G401 (cell line): ENCODE results near the gene CTAG1B. TPM values are rescaled to one million over a fixed set of nuclear protein-coding genes. Genes with fewer than 3 reads are reported as not detected.
"Not testable (repeated sequence)": the region's sequence is repeated elsewhere in the genome, so short reads cannot be mapped to it uniquely, and the experiment has no call there.

Experiments
- DNase-seq: peaks from one replicate; pipeline ENCODE4 v3.0.0-alpha.2; 2015; ENCODE audit warnings: low spot score
- in situ Hi-C: cut with HindIII; loops from 2 replicates; pipeline ENCODE4 v1.10.0; 2016; ENCODE audit warnings: low sequenced_read_pairs, mixed read lengths
- total RNA-seq: library from RNA; depleted of rRNA; stranded (reverse); fragments of >200 nt; shearing (Covaris generic); gene quantifications from 2 replicates; pipeline ENCODE4 v1.2.3, GENCODE V29; 2014

Gene CTAG1B
- total RNA-seq, 1 experiment from 2014 or later, result not detected

GRCh38 chrX:154633661-154634060 is 14.6 kb upstream of the CTAG1B start:
- in situ Hi-C loops, DNase-seq: not testable (repeated sequence)

- DNase-seq, in situ Hi-C loops: not testable (repeated sequence)
Observed at GRCh38 chrX:154630949-154631348, 11.9 kb upstream of the CTAG1B start.

- in situ Hi-C loops, DNase-seq: not testable (repeated sequence)
Observed at GRCh38 chrX:154628960-154629359, 9.9 kb upstream of the CTAG1B start.

DNA sequence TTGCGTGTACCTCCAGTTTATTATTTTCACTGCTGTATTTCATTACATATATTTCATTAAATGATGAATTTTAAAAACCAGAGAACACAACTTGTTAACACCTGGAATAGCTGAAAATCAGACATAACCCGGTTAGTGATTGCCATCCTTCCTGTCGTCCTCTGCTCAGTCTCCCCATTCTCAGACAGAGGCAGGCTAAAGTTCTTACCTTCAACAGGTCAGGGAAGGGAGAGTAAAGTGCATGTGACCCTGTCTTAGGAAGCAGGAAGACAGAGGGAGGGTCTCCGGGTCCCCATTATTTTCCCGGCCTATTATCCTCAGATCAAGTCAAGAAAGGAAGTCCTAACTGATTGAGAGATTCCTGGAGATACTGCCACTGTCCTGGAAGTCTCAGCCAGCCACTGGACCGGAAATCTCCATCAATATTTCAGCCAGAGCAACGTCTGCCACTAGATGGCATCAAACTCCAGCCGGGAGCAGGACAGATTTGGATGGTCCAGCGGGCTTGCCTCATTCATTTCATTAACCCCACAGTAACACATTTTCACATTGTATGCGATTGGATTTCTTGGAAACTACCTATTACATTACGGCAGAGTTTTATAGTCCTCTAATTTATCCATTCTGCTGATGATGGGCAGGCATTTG is 1.8 kb upstream of the CTAG1B start:
- DNase-seq, in situ Hi-C loops: not testable (repeated sequence)

- in situ Hi-C loops, DNase-seq: not testable (repeated sequence)
Observed at GRCh38 chrX:154613586-154613985, 5.5 kb downstream of the CTAG1B start.

DNA sequence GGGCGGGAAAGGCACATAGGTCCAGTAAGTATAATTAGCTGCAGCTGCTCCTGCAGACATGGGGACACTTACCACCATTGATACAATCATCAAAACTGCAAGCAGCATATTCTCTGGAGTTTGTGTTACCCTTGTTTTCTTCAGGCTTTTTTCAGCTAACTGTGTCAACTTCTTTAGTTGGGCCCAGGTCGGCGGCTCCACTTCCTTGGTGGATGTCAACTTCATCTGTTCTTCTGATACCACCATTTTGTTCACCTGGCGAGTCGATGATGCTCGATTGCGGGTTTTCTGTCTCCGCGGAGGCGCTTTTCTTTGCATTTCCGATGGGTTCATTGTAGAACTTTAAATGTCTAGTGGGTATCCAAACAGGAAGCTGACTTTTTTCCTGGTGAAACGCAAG is 7.9 kb downstream of the CTAG1B start:
- in situ Hi-C loops, DNase-seq: not testable (repeated sequence)

GRCh38 chrX:154608823-154609222 is 10.3 kb downstream of the CTAG1B start:
- in situ Hi-C loops, DNase-seq: not testable (repeated sequence)

DNA sequence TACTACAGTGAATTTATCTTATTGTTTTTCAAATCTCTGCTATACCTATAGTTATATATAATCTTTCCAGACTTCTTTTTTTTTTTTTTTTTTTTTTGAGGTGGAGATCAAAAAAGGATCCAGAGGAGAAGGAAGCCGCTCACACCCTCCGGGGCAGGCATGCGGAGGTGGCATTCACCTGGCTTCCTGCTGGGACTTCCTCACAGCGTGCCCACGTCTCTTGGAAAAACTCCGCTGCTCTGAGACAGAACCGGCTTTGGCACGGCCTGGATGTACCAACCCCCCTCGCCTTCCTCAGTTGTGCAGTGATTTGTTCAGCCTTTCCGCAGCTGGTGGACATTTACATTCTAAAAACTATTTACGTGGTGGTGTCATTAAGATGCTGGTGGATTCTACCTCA is 11.1 kb downstream of the CTAG1B start:
- DNase-seq, in situ Hi-C loops: not testable (repeated sequence)

GRCh38 chrX:154607370-154607769 is 11.7 kb downstream of the CTAG1B start:
- no peak for DNase-seq
- in situ Hi-C loops, result no loop called here

DNA sequence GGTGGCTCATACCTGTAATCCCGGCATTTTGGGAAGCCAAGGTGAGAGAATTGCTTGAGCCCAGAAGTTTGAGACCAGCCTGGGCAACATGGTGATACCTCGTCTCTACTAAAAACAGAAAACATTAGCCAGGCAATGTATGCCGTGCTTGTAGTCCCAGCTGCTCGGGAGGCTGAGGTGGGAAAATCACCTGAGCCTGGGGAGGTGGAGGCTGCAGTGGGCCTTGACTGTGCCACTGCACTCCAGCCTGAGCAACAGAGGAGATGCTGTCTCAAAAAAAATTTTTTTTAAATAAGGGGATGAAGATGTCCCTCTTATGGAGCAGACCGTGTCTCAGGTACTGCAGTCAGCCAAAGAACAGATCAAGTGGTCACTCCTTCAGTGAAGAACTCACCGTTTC is 13.5 kb downstream of the CTAG1B start:
- in situ Hi-C loops, result no loop called here
- DNase-seq, result no peak

- DNase-seq, result no peak
- in situ Hi-C loops, result no loop called here
Observed at GRCh38 chrX:154603438-154604430, 15.3 kb downstream of the CTAG1B start.

DNA sequence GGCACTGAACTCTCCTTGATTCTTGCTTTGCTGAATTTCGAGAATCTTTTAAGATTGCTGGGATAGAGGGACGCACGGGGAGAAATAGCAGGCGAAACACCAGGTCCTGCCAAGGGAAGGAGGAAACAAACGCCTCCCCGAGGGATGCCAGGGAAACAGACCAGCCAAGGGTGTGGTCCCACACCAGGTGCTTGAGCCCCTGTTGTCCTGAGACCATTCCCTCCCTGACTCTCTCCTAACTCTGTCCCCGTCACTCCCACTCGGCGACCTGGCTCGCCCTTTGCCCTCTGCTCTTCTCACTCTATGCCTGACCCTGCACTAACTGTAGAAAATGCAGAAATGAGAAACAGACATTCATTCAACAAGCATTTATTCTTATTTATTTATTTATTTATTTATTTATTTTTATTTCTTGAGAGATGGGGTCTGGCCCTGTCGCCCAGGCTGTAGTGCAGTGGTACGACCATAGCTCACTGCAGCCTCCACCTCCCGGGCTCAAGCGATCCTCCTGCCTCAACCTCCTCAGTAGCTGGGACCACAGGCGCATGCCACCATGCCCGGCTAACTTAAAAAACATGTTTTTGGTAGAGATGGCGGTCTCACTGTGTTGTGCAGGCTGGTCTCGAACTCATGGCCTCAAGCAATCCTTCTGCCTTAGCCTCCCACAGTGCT is 16.2 kb downstream of the CTAG1B start:
- in situ Hi-C loops, result no loop called here

GRCh38 chrX:154602226-154602625 is 16.9 kb downstream of the CTAG1B start:
- in situ Hi-C loops, result no loop called here

More for the DNA sequence above, 16.2 kb downstream of the CTAG1B start:
- no peak for DNase-seq

DNA sequence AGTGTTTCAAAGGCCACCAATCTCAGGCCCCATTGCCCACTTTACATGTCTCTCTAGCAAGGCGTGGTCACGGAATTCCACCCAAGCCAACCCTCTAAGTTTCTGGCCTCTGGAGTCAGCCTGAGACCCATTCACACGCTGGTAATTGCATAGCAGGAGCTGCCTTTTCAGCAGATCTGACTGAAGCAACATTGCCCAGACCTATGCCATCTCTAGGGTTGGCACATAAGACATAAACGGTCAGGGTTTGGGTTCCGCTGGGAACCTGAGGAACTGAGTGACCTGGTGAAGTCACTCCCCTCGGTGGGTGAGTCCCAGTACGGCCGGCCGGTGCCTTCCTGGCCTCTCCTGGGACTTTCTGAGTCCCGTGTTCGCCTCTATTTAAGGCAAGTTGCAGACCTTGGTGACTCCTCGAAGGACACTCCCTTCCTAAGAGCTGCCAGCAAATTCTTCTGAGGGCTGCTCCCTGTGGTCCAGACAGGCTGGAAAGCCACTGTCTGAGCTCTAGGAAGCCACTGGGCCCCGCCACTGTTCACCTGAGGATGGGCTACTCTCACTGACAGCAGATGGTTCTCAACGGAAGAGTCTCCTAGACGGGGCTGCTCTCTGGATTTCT is 18.2 kb downstream of the CTAG1B start:
- in situ Hi-C loops, result no loop called here
- no peak for DNase-seq

More at GRCh38 chrX:154602226-154602625, 16.9 kb downstream of the CTAG1B start:
- no peak for DNase-seq

DNA sequence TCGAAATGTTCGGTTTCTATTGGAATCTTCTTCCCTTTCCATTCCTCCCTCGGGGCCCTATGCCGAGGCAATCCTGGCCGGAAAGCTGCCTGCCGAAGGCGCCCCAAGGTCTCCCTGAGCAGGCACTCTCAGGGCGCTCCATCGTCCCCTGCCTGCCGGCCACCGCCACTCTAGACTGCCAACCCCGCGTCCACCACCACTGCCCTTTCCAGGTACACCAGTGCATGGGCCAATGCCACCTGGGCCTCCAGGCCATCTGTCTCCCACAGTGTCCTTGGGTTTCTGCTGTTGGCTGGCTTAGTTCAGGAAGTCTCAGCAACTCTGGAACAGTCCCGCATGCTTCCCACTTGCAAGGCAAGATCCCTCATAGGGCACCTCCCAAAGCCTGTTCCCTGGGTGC is 19.6 kb downstream of the CTAG1B start:
- in situ Hi-C loops, result no loop called here
- DNase-seq, result no peak

- DNase-seq, result no peak
- in situ Hi-C loops, result no loop called here
Observed at GRCh38 chrX:154598656-154599055, 20.4 kb downstream of the CTAG1B start.

- in situ Hi-C loops, result no loop called here
- DNase-seq, result no peak
Observed at GRCh38 chrX:154597221-154597620, 21.9 kb downstream of the CTAG1B start.

- DNase-seq, result no peak
- in situ Hi-C loops, result no loop called here
Observed at GRCh38 chrX:154596290-154596929, 22.7 kb downstream of the CTAG1B start.
